Prostate gland (tissue), 2 donors: ENCODE results near the gene RIMOC1. TPM values are rescaled to one million over a fixed set of nuclear protein-coding genes. Genes with fewer than 3 reads are reported as not detected.

ENCODE experiments used
- DNase-seq: peaks from one replicate; pipeline ENCODE4 v3.0.0-alpha.2; 2019; ENCODE audit warnings: low spot score
- H3K27ac ChIP-seq, 2 donors: fragments of 200-600 bp; sonication (generic); 2 replicates each; pipeline ENCODE4 v1.5.1; 2017 to 2019
- H3K27me3 ChIP-seq: fragments of 200-600 bp; sonication (generic); replicated peaks from 2 replicates; pipeline ENCODE4 v1.5.1; 2019; ENCODE audit not compliant: insufficient read depth
- H3K36me3 ChIP-seq, 2 donors: fragments of 200-600 bp; sonication (generic); 1 replicate in 1 of 2; 2 replicates in 1 of 2; pipeline versions ENCODE4 v1.5.1 to v1.8.1; 2017 to 2019
- H3K4me1 ChIP-seq: fragments of 200-600 bp; sonication (generic); replicated peaks from 2 replicates; pipeline ENCODE4 v1.5.1; 2019
- H3K4me3 ChIP-seq, 2 donors: fragments of 200-600 bp; sonication (generic); 2 replicates each; pipeline ENCODE4 v1.5.1; 2017 to 2019
- H3K9me3 ChIP-seq: fragments of 200-600 bp; sonication (generic); 2 replicates; pipeline ENCODE4 v1.5.1; 2017
- CTCF ChIP-seq, 4 experiments: fragments of 200-600 bp in 2 of 4; fragments of 450-650 bp in 2 of 4; sonication (generic) in 2 of 4; IDR thresholded peaks; 1 replicate in 3 of 4; 2 replicates in 1 of 4; pipeline ENCODE4 v1.5.1; 2016 to 2019; ENCODE audit warnings: antibody characterized with exemption in 4 of 4, mild to moderate bottlenecking in 2 of 4, moderate library complexity in 2 of 4
- POLR2A ChIP-seq: fragments of 450-650 bp; IDR thresholded peaks from one replicate; pipeline ENCODE4 v1.6.1; 2016; ENCODE audit warnings: antibody characterized with exemption, mild to moderate bottlenecking
- POLR2AphosphoS5 ChIP-seq: sonication (generic); formaldehyde crosslinking; IDR thresholded peaks from one replicate; pipeline ENCODE4 v1.6.1; 2017; ENCODE audit warnings: antibody characterized with exemption
- WGBS: methylation state at CpG from one replicate; pipeline ENCODE4 v1.1.5; 2018; 5-methylcytosine and 5-hydroxymethylcytosine counted together
- intact Hi-C: fragments of 100-400 bp; cut with DNase I; formaldehyde crosslinking; loops from one replicate; pipeline ENCODE4 v1.14.2; 2022
- total RNA-seq, 2 donors: library from RNA; depleted of rRNA; stranded (reverse); fragments of >200 nt; gene quantifications; one replicate each; pipeline ENCODE4 v1.1.0, GENCODE V29; 2016

Gene RIMOC1
- total RNA-seq, 2 donors from 2014 or later = 18.1 to 20.5 TPM

GRCh38 chr5:41878643-41879478 lies 25.3 kb upstream of the RIMOC1 start:
- Histone ChIP-seq H3K4me3 (no peak overlapping the region), H3K27me3 (no peaks in the 10 kb centered on the region), H3K27ac (no peak overlapping the region), H3K36me3 (no peaks in the 10 kb centered on the region), H3K9me3 (no peaks in the 10 kb centered on the region), H3K4me1 (no peaks in the 10 kb centered on the region)
- TF ChIP-seq POLR2AphosphoS5 = no peak
- TF ChIP-seq CTCF (IDR thresholded peaks at IDR 0.05) = no peak
- TF ChIP-seq POLR2A = no peak
- 69% methylated on average over 3 of the region's 3 CpGs for whole genome bisulfite sequencing
- no peak for DNase-seq
- intact Hi-C loops = no loop called here

- H3K4me1 ChIP-seq = no peaks in the 10 kb centered on the region
- H3K4me3 ChIP-seq = no peak overlapping the region
- 64% methylated on average over 5 of the region's 5 CpGs for WGBS
- H3K9me3 ChIP-seq = no peaks in the 10 kb centered on the region
- TF ChIP-seq CTCF (IDR thresholded peaks at IDR 0.05) (no peak), POLR2AphosphoS5 (no peak), POLR2A (no peak)
- intact Hi-C loops = no loop called here
- no peak overlapping the region for H3K27ac ChIP-seq
- H3K27me3 ChIP-seq = no peaks in the 10 kb centered on the region
- DNase-seq = no peak
- no peaks in the 10 kb centered on the region for H3K36me3 ChIP-seq
Observed at GRCh38 chr5:41882765-41883164, 21.4 kb upstream of the RIMOC1 start.

GRCh38 chr5:41883243-41883642 lies 20.9 kb upstream of the RIMOC1 start:
- Histone ChIP-seq H3K27me3 (no peaks in the 10 kb centered on the region), H3K36me3 (no peaks in the 10 kb centered on the region), H3K4me1 (no peaks in the 10 kb centered on the region), H3K4me3 (no peak overlapping the region), H3K9me3 (no peaks in the 10 kb centered on the region), H3K27ac (no peak overlapping the region)
- TF ChIP-seq CTCF (IDR thresholded peaks at IDR 0.05) = no peak
- TF ChIP-seq POLR2AphosphoS5 = no peak
- no peak for TF ChIP-seq POLR2A
- no peak for DNase-seq
- WGBS = 74% methylated on average over 3 of the region's 3 CpGs
- intact Hi-C loops = no loop called here

- H3K27ac ChIP-seq = no peak overlapping the region
- intact Hi-C loops = no loop called here
- no peaks in the 10 kb centered on the region for H3K27me3 ChIP-seq
- 48% methylated on average over 2 of the region's 2 CpGs for WGBS
- H3K4me1 ChIP-seq = no peaks in the 10 kb centered on the region
- H3K9me3 ChIP-seq = no peaks in the 10 kb centered on the region
- H3K4me3 ChIP-seq = no peak overlapping the region
- TF ChIP-seq POLR2AphosphoS5 = no peak
- no peak for TF ChIP-seq POLR2A
- no peak for TF ChIP-seq CTCF (IDR thresholded peaks at IDR 0.05)
- no peak for DNase-seq
- H3K36me3 ChIP-seq = no peaks in the 10 kb centered on the region
Observed at GRCh38 chr5:41883936-41884335, 20.2 kb upstream of the RIMOC1 start.

GRCh38 chr5:41885286-41885685 lies 18.9 kb upstream of the RIMOC1 start:
- H3K4me3 ChIP-seq = no peak overlapping the region
- no peaks in the 10 kb centered on the region for H3K36me3 ChIP-seq
- intact Hi-C loops = no loop called here
- no peaks in the 10 kb centered on the region for H3K27me3 ChIP-seq
- no peak for DNase-seq
- no peaks in the 10 kb centered on the region for H3K4me1 ChIP-seq
- H3K27ac ChIP-seq = no peak overlapping the region
- TF ChIP-seq POLR2A (no peak), POLR2AphosphoS5 (no peak)
- H3K9me3 ChIP-seq = no peaks in the 10 kb centered on the region
